ENCODE results near the gene COL21A1.

The COL21A1 gene

DNA sequence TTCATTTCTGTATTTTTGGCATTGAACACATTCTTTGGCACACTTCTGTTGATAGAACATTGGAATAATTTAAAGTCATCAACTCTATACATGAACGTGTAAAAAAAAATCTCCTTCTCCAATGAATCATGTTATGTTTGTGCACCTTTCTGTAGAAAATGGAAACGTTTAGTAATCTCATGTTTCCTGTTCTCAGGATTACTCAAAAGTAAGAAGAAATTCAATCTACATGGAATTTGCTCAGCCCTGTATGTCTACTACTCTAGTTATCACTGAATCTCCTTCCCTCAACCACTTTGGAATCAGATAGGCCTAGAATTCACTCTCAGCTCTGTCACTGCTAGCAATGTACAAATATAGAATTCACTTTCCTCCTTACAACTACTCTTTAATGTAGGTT, 103.6 kb downstream of the COL21A1 start:
- in situ Hi-C loops (cut with HindIII; ENCODE audit: low sequenced_read_pairs) = no loop called here

DNA sequence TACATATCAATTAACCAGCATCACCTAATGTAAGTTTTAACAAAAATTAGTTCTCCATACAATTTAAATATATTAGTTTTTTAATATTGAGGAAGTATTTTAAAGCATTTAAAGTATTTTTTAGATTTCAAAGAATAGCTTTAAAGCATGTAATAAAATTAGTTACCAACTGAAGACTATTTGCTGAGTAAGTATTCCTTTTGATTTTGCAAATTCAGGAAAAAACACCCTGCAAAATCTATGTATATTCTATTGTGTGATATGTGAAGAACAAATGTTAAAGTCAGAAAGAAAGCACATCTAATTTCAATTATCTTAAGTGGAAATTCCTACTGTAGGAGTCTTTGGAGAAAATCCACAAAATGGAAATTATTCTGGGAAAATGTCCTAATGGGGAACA, 107.3 kb downstream of the COL21A1 start:
- in situ Hi-C loops (cut with HindIII; ENCODE audit: low sequenced_read_pairs) = no loop called here

DNA sequence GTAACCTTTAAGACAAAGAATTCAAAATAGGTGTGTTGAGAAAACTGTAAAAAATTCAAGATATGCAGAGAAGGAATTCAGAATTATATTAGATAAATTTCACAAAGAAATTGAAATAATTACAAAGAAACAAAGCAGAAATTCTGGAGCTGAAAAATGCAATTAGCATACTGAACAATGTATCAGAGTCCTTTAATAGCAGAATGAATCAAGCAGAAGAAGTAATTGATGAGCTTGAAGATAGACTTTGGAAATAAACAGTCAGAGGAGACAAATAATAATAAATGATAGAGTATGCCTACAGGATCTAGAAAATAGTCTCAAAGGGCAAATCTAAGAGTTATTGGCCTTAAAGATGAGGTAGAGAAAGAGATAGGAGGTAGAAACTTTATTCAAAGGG, 131.7 kb downstream of the COL21A1 start:
- in situ Hi-C loops (cut with HindIII; ENCODE audit: low sequenced_read_pairs) = no loop called here

DNA sequence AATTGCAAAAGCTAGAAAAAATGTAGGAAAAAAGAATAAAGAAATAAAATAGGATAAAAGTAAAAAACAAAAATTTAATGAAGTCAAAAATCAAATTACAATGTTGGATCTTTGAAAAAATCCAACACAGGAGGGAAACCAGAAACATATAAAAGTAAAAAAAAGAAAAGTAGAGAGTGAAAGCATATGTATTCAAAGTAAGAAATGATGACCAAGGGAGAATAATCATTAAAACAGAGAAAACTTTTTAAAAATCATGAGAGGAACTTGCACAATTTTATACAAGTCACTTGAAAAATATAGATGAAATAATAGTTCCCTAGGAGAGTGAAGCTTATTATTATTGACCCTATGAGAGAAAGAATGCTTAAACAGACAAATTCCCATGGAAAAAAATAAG, 138.2 kb downstream of the COL21A1 start:
- in situ Hi-C loops (cut with HindIII; ENCODE audit: low sequenced_read_pairs) = no loop called here

DNA sequence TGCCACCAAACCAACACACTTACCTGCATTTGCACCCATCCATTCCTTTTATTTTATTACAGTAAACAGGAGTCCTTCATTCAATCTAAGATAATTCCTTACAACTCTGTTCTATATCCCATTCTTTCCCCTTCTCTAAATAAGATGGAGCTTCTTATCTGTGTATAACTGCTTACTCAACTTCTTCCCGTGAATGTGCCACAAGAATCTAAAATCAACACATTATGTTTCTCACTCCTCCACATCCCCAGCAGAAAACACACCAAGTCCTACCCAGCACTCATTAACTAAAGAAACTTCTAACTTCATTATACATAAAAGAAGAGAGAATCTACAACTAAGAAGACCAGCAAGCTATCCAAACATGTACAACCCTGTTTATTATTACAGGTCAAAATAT, 141.1 kb downstream of the COL21A1 start:
- in situ Hi-C loops (cut with HindIII; ENCODE audit: low sequenced_read_pairs) = no loop called here

DNA sequence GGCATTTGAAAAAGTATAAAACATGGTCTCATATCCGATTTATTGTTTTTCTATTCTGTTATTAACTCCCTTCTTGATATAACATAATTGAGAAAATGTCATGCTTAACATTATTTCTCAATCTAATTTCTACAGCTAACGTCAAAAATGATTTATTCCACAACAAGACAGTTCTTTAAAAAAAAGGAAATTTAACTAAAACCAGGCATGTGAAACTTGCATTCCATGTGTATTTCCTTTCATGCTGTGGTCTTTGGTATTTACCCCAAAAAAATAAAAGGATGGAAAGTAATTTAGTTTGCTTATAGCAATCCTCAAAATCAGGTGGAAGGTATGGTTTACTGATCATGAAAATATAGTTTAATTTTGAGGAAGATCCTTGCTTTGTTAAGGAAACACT, 142.8 kb downstream of the COL21A1 start:
- in situ Hi-C loops (cut with HindIII; ENCODE audit: low sequenced_read_pairs) = no loop called here

DNA sequence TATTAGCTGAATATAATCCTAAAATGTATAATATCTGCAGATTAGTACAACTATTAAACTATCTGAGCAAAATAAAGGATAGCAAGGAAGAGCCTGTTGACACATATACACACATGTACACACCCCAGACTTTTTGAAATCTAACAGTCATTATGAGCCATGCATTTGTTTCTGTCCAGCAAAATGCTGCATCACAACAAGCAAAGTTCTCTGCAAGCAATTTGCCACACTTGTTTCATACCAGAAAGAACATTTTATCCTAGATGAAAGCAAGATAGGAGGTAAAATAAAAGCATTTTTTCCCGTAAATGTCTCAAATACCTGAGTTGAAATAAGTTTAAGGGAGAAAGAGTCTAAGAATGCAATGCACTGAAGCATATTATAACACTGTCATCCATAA, 145.2 kb downstream of the COL21A1 start:
- in situ Hi-C loops (cut with HindIII; ENCODE audit: low sequenced_read_pairs) = no loop called here

DNA sequence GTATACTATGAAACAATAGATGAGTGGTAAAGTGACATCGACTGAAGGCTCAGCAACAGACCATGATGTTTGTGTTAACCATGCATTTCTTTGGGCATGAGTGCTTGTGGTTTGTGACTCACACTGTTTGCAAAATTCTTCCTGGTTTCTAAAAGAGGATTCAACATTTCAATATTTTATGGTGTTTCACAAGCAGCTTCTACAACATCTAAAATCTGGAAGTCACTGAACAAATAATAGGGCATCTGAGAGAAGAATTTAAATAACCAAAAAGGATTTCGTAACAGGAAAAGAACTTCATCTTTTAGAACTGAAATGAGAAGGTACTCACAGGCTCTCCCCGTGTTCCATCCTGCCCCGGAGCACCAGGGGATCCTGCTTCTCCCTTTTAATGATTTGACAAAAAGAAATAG, 146.2 kb downstream of the COL21A1 start:
- in situ Hi-C loops (cut with HindIII; ENCODE audit: low sequenced_read_pairs) = no loop called here

DNA sequence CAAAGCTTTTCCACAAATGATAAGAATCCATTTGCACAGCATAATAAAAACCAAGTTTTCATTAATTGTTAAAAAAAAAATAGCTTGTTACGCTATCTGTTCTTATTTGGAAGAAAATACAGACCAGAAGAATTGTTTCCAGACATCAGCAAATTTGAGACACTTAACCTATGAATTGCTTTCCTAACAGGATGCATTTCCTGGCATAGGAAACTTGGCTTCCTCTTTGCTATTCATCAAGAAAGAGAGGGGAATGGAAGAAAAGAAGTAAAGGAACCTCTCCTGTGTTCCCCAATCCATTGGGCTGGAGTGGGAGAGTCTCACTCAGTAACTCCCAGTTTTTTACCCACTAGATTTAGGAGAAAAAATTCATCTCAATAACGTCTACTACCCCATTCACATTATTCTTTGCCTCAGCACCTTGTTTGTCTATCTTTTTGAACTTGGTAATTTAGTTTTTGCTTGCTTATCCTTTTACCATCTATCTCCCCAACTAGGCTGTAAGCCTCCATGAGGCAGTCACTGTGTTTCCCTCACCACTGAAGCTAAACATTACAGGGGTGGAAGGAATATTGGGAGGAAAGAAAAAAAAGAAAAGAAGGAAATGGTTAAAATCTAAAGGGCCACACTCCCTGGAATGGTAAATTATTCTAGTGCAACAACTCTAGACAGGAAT, 150.3 kb downstream of the COL21A1 start:
- in situ Hi-C loops (cut with HindIII; ENCODE audit: low sequenced_read_pairs) = no loop called here

DNA sequence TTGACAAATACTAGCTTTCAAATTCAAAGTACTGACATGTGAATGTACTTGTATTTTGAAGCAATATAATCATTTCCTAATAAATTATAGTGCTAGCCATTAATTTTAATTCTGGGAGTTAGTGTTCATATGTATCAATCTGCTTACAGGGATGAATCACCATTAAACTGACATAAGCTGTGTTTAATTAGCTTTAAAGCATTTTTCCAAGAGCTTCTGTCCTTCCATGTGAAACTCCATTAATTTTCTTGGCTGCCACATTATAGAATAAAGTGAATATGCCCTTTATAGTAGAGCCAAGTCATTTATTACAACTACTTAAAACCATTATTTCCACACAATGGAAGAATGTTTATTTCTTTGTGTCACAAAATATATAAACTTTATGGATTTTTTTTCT, 150.8 kb downstream of the COL21A1 start:
- in situ Hi-C loops (cut with HindIII; ENCODE audit: low sequenced_read_pairs) = no loop called here

DNA sequence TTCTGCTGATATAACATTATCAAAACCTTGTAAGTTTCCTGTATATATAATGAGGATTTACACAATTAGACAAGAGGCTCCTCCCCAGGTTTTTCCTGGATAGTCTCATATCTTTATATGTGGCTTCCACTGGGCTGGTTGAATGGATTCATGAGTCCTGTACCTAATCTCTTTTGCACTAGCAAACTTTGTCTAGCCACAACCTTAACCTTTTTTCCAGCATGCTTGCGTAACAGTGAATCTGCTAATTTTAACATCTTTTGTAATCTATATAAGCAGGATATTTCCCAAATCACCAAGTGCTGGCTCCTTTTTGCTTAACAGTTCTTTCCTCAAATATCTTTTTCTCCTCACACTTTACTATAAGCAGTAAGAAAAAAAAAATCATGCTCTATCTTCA, 153.6 kb downstream of the COL21A1 start:
- in situ Hi-C loops (cut with HindIII; ENCODE audit: low sequenced_read_pairs) = no loop called here

DNA sequence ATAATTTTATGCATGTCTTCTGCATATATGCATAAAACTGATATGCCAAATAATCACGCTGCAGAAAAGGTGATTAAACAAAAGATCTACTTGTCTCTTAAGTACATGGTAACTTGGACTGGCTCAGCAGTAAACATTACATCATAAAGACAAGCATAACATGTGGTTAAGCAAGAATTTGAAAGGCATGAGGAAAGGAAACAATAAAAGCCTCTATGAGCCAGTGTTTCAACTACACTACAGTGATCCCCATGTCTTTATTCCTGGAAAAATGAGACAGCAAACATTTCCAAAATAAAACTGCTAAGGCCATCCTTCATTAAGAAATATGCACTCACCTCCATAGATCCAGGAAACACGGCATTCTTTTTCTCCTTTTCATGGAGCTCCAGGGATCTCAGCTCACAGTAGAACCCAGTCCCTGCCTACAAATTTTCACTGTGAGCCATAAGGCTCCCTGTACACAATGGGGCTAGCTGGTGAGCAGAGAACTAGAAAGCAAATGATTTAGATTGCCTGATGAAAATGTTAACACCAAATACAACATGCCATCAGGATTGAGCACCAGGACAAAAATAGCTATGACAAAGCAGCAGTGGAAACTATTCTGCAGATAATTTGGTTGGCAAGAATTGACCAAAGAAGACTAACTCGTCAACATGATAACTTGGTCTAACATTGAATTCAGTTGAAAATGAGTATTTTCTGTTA, 156.1 kb downstream of the COL21A1 start:
- in situ Hi-C loops (cut with HindIII; ENCODE audit: low sequenced_read_pairs) = no loop called here

DNA sequence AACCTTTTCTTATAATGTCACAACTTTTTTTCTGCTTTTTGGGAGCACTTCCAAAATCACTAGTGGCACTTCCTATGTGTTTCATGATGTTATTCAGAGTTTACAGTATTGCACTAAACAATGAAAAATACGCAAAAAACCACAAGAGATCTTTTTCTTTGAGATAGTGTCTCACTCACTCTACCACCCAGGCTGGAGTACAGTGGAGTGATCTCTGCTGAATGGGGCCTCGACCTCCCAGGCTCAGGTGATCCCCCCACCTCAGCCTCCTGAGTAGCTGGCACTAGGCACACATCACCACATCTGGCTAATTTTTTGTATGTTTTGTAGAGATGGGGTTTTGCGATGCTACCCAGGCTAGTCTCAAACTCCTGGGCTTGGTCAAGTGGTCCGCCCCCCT, 158.7 kb downstream of the COL21A1 start:
- in situ Hi-C loops (cut with HindIII; ENCODE audit: low sequenced_read_pairs) = no loop called here

DNA sequence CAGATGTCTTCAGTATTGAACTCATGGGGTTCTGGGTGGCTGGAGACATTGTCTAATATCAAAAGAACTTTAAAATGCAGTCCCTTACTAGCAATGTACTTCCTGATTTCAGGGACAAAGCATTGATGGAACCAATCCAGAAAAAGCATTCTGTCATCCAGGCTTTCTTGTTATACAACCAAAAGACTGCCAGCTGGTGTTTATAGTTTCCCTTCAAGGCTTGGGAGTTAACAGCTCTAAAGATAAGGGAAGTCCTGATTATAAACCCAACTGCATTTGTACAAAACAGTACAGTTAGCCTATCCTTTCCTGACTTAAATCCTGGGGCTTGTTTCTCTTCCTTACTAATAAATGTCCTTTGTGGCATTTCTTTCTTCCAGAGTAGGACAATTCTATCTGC, 160.0 kb downstream of the COL21A1 start:
- in situ Hi-C loops (cut with HindIII; ENCODE audit: low sequenced_read_pairs) = no loop called here

DNA sequence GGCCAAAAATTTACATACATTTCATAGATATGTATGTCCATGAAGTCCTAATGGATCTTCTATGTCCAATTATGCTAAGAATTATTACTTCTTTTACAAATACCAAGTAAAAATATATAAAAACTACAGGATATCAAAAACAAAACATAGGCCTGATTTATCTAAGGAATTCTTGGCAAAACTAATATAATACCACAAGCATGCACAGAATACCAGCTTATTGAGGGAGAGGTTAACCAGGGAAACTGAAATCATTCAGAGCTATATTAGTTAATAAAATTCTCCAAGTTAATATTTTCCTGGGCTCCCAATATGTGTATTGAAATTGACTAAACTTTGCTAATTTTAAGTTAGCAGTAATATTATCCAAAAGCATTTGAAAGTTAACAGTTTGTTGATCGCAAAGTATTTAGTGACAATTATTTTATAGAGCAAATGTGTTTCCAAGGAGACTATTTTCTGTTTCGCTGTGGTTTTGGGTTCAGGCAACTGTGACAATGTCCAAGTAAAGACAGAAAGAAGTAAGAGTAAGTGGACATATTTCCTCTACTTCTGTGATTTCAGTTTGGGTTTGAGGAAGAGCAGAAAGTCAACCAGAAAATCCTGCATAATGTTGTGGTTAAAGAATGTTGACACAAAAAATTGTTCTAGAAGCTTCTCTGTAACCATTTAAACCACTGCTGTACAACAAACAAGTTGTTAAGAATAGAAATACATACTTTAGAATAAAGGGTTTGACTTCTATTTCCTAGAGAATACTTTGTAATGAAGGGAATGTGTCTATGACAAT, 167.4 kb downstream of the COL21A1 start:
- in situ Hi-C loops (cut with HindIII; ENCODE audit: low sequenced_read_pairs) = no loop called here

DNA sequence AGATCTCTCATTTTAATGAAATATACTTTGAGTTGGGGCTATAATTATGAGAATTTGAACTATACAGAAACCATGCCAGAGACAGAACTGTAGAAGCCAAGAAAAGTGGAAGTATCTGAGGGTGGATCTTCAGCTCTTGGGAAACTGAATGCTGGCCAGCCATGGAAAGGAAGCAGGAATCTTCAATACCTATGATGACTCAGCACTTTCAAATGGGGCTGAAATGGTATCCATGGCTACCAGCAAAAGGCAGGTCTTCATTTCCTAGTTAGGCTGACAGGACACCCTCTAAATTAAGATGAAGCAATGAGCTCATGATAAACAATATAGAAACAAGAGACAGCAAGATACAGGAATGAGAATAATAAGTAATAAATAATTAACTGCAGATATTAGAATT, 171.3 kb downstream of the COL21A1 start:
- in situ Hi-C loops (cut with HindIII; ENCODE audit: low sequenced_read_pairs) = no loop called here

DNA sequence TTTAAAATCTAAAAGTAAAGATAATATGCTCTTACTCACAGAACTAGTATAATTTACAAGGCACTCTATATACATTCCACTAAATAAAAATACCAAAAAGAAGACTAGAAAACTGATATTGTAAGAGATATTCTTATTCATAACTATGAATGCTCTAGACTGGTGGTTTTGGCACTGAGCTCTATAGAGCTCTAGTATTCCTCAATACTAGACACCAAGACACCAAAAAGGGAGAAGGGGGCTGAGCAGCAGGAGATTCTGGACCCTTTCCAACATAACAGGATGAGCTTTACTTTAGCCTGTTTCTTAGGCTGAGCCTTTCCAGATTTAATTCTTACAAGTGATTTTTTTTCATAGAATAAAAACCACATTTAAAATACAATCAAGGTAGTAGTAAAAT, 173.6 kb downstream of the COL21A1 start:
- in situ Hi-C loops (cut with HindIII; ENCODE audit: low sequenced_read_pairs) = no loop called here

DNA sequence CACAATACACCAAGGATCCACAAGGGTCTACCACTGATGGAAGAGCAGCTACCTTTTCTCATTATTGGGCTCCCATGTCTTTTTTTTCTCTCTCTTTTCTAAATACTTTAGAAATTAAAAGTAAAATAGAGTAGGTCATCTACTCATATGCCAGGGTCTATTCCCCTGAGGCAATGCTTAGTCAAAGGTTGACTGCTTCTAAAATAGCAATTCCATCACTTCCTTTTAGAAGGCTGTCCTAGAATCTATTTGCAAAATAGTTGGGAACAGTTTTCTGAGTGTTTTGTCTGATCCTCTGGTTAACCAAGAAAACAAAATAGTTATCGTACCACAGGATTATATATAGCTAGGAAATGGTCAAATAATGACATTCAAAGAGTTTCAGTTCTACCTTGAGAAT, 174.1 kb downstream of the COL21A1 start:
- in situ Hi-C loops (cut with HindIII; ENCODE audit: low sequenced_read_pairs) = no loop called here

DNA sequence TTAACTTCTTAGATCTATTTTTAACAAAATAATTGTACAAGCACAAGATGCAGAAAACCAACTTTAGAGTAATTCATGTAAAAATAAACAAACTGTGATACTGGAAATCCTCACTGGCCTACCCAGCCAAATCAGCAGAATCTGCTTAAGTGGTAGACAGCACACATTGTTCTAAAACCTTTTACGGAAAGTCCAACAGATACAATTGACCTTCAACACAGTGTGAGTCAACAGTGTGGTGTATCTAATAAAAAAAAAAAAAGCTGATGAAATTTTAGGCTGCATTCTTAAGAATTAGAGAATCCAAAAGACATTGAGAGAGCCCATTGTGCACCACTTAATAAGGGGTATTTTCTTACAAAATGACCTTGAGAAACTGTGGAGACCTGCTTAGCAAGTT, 174.5 kb downstream of the COL21A1 start:
- in situ Hi-C loops (cut with HindIII; ENCODE audit: low sequenced_read_pairs) = no loop called here

DNA sequence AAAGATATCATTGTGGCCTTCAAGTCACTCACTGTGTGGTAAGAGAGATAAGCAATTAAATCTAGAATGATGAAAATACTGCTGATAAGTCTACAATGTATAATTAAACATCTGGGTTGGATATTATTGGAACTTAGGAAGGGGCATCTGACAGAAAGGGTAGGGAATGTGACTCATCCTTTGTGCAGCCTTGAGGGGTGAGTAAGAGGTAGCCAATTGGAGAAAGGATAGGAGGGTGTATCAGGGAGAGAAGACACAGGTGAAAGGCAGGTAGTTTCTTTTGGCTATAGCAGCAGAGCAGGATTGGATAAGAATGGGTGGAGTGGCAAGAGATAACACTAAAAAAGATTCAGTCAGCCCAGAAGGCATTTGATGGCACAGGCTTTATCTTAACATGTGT, 182.0 kb downstream of the COL21A1 start:
- in situ Hi-C loops (cut with HindIII; ENCODE audit: low sequenced_read_pairs) = no loop called here

DNA sequence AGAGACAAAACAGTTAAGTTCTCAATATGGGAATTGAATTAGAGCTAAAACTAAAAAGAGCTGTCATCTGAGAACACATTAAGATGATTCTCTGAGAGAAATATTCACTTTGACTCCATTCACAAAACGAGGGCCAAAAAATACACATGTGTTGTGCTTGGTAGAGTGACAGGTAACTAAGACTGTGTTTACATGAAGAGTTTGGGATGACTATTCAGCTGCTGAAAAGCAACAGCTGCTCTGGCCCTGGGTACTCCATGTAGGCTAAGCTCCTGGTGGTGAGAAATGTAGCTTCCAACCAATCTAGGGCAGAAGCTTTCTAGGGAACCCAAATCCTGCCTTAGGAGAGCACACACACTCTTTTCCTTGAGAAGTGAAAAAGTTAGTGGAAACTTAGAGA, 184.5 kb downstream of the COL21A1 start:
- in situ Hi-C loops (cut with HindIII; ENCODE audit: low sequenced_read_pairs) = no loop called here

DNA sequence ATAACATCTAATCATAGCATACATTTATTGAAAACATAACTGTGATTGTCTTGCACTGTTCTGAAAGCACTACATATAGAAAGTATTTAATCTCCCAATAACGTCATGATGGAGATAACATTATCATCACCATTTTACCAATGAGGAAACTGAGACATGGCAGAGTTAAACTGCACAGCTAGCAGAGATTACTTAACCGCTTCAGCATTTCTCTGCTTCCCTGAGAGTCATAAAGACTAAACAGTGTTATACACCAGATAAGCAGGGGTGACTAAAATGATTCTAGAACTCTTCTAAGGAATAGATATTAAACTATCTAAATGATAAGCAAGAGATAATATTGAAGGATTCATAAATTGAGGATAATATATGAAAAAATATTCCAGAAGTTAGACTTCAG, 188.7 kb downstream of the COL21A1 start:
- in situ Hi-C loops (cut with HindIII; ENCODE audit: low sequenced_read_pairs) = no loop called here

Data from endothelial cell of hepatic sinusoid (primary cell).